Amygdala (tissue), 56 donors: Measurements from ENCODE around the gene NDUFC2.
"Not testable (repeated sequence)": the region's sequence is repeated elsewhere in the genome, so short reads cannot be mapped to it uniquely, and the experiment has no call there.

Experiments
- DNase-seq, 56 donors: peaks; one replicate each; lab custom pipeline; 2025; lab: John Stamatoyannopoulos, UW

The NDUFC2 gene

DNA sequence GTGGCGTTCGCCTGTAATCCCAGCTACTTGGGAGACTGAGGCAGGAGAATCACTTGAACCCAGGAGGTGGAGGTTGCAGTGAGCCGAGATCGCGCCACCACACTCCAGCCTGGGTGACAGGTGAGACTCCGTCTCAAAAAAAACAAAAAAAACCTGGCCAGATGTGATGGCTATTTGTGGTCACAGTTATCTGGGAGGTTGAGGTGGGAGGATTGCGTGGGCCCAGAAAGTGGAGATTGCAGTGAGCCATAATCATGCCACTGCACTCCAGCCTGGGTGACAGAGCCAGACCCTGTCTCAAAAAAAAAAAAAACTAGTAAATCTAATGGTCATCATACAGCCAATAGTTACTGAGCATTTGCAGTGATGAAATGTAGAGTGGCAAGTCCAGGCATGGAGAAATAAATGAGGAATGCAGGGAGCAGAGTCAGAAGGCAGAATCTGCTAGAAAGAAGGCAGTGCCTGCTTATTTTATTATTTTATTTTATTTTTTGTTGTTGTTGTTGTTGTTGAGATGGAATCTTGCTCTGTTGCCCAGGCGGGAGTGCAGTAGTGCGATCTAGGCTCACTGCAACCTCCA is 19.8 kb downstream of the NDUFC2 start:
- DNase-seq: not testable (repeated sequence)

DNA sequence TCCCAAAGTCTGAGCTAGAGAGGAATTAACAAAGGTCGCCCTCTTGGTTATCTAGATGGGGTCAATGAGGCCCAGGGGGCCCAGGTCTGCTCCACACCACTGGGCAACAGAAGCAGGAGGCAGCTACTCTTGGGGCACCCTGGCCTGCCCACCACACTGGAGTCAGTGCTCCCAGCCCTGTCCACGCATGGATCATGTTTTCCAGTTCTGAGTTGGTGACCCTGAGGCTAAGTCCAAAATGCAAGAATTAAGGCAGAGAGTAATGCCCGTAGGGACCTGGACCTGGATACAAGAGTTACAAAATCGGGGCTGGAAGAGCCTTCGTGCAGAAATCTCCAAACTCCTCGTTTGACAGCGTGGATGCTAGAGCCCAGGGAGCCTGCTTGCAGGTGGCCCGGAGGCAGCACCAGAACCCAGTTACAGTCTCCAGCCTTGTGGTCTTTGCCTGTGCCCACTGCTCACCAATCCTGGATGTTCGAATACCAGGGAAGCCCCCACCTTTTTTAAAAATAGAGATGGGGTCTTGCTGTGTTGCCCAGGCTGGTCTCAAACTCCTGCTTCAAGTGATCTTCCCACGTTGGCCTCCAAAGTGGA is 22.1 kb downstream of the NDUFC2 start:
- no peak for DNase-seq

DNA sequence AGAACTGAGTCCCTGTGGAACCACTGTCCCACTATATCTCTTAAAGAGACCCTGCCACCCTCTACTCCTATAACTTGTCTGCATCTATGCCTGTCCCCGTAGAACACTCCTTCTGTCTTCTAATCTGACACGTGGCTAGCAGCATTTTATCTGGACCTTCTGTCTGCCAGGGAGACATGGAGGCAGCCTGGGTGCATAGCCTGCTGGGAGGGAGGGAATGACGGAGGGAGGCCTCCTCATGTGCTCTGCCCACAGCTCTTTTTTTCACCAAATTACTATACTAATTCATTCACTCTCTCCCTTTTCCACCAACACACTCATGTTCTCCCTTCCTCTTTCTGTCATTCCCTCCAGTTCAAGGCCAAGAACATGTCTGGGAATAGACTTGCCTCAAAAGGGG is 23.6 kb downstream of the NDUFC2 start:
- DNase-seq: no peak

DNA sequence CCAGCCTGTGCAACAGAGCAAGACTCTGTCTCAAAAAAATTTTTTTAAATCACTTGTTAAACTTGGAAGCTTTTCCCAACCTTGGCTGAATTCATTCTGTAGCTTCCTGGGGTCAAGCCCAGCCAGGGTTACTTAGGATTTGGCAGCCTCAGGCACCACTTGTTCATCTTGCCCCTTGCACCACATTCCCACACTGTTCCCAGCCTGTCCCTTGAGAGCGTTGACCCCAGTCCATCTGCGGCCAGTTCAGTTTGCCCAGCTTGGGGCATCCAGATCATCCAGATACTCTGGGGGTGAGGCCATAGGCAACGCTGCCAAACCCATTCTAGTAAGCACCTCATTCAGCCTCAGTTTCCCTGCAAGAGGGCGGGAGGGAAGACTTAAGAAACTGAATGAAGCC is 24.7 kb downstream of the NDUFC2 start:
- DNase-seq: no peak

DNA sequence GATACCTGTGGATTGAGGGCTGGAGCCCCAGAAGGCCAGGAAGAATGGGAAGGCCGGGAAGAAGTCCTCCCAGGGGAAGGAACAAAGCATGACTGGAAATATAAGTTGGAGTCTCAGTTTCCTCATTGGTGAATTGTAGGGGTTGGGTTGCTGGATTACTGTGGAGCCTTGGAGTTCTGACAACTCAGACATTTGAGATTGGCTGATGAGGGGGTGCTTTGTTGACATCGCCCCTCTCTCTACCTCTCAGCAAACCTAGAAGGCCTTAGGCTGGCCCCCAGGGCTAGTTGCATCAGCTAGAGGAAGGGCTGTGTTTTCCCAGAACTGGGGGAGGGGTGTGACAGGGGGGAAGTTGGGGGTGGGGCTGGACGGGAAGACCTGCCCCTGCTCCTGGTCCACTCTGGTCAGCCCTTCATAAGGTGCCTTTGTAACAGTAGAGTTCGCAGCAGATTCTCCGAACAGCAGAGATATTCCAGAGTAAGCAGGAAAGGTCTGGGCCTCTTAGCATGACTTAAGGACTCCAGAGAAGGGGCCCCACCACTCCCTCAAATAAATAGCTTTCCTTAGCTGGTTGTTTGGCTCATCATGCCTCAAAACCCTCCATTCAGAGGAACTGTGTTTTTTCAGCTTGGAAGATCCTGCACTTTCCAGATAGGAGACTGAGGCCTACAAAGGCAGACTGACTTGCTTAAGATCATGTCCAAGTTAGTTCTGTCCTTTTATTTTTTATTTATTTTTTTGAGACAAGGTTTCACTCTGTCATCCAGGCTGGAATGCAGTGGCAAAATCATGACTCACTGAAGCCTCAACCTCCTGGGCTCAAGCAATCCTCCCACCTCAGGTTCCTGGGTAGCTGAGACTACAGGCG is 28.5 kb downstream of the NDUFC2 start:
- DNase-seq: no peak

DNA sequence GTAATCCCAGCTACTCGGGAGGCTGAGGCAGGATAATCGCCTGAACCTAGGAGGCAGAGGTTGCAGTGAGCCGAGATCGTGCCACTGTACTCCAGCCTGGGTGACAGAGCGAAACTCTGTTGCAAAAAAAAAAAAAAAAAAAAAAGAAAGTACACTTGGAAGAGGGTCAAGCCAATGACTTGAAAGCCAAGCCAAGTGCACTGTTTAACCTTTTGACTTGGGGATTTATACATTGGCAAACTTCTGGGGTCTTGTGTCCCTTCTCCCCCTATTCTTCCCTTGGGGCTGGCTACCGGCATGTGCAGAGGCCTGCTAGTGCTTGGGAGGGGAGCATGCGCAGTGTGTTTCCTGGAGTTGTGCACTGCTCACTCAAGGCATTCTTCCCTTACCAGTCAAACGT is 30.3 kb downstream of the NDUFC2 start:
- DNase-seq: no peak

DNA sequence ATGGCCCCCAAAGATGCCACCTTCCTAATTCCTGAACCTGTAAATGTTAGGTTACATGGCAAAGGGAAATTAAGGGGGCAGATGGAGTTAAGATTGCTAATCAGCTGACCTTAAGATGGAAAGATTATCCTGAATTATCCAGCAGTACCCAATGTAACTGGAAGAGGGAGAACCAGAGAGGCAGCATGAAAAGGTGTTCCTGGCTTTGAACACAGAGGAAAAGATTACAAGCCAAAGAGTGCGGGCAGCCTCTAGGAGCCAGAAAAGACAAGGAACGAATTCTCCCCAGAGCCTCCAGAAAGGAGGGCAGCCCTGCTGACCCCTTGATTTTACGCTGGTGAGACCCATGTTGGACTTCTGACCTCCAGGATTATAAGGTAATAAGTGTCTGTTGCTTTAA is 31.1 kb downstream of the NDUFC2 start:
- DNase-seq: no peak

DNA sequence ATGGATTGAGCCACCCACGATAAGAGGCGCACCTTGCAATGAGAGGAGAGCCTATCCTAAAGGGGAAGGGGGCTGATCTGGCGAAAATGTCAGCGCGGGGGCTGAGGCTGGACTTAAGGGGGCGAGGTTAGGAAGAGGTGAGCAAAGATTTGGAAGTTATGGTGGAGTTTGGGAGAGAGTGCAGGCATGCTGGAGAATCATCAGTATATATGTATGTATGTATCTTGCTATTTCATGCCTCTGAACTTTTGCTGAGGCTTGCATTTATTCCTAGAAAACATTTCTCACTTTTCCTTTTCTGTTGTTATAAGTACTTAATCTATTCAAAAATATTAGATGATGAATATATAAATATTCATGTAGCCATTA is 33.2 kb downstream of the NDUFC2 start:
- no peak for DNase-seq

DNA sequence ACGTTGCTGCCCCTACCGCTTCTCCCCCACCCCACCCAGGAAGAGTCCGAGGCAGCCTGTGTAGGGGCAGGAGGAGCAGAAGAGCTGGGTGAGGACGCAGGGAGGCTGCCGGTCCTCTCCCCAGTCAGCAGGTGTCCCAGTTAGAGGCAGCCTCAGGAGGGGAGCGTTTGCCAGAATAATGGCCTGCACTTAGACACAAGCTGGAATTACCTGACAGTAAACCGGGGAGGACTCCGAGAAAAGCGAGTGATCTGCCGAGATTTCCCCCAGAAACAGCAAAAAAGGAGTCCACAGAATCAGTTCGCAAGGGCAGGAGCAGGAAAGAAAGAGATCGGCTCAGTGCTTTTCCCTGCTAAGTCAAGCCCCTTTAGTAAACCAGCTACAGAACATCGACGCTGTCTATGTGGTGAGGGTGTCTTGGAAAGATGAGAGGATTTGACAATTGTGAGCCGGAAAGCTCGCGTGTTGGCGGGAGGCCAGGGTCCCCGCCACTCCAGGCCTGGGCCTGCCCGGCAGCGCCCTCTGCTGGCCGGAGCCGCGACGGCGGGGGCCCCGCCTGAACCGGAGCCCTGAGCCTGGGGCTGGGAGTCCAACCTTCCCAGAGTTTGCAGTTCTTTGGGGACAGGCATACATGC is 33.7 kb downstream of the NDUFC2 start:
- peak in 55 of 56 donors; percentile 12 to 90 (median 66) for DNase-seq

DNA sequence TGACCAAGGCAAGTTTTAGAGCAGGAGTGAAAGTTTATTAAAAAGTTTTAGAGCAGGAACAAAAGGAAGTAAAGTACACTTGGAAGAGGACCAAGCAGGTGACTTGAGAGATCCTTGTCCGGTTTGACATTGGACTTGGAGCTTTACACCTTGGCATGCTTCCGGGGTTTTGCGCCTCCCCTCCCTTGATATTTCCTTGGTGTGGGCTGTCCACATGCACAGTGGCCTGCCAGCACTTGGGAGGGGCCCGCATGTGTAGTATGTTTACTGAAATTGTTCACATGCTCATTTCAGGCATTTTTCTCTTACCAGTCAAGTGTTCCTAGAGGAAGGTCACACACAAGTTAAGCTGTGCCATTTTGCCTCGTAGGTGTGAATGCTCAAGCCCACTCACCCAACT is 35.0 kb downstream of the NDUFC2 start:
- DNase-seq: no peak

DNA sequence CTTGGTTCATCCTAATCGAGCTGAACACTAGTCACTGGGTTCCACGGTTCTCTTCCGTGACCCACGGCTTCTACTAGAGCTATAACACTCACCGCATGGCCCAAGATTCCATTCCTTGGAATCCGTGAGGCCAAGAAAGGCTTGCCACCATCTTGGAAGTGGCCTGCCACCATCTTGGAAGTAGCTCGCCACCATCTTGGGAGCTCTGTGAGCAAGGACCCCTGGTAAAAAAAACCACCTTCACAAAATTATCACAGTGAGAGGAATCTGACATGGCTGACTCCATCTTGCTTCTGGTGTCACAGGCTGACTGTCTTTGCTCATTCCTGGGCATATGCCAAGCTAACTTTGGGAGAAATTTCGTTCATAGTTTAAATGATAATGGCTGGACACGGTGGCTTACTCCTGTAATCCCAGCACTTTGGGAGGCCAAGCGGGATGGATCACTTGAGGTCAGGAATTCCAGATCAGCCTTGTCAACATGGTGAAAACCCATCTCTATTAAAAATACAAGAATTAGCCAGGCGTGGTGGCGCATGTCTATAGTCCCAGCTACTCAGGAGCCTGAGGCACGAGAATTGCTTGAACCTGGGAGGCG is 37.7 kb downstream of the NDUFC2 start:
- DNase-seq: no peak

DNA sequence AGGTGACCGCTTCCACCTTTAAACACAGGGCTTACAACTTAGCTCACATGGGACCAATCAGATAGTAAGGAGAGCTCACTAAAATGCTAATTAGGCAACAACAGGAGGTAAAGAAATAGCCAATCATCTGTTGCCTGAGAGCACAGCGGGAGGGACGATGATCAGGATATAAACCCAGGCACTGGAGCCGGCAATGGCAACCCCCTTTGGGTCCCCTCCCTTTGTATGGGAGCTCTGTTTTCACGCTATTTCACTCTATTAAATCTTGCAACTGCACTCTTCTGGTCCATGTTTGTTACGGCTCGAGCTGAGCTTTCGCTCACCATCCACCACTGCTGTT is 38.3 kb downstream of the NDUFC2 start:
- DNase-seq: not testable (repeated sequence)

DNA sequence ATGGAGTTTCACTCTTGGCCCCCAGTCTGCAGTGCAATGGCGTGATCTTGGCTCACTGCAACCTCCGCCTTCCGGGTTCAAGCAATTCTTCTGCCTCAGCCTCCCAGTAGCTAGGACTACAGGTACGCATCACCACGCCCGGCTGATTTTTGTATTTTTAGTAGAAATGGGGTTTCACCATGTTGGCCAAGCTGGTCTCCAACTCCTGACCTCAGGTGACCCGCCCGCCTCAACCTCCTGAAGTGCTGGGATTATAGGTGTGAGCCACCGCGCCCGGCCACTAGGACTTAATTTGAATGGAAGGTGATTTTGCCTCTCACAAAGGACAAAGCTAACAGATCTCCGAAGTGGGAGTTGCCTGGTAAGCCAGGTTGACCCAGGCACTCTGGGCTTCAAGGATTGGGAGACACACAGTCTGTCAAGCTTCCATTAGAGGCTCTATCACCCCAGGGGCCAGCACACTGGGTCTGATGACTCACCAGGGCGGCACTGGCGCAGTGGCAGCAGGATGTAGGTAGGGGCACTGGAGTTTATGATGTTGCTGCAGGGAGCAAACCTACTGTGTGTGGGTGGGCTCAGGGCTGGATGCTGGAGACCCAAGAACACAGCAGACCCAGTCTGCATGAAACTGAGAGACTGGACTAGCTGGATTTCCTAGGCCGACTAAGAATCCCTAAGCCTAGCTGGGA is 38.8 kb downstream of the NDUFC2 start:
- DNase-seq: no peak

DNA sequence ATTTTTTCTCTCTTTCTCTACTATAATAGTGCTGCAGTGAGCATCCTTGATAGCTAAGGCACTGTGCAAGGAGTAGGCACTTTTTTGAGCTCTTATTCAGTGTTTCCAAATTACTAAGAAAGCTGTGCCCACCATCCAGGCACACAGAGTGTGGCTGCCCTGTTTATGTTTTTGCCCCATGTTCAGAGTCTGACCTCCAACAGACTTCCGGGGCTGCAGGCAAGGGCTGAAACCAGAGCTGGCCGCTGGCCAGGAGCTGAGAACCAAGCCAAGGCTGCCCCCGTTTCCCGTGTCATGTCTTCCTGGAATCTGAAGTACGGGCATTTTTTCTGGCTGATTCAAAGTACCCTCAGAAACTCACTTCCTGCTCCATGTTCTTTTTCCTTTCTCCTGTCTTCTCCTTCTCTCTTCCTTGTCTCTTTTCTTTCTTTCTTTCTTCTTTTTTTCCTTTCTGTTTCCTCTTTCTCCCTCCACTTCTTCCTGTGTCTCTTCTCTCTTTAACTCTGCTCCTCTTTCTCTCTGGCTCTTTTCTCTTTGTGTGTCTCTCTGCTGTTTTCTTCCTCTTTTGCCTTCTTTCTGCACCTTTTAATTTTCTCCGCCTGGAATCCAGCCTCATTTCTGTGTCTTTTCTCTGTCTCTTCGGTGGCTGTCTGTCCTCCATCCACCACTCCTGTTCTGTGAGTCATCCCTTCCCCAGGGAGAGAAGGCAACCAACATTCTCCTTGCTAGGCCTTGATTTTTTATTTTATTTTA is 39.6 kb downstream of the NDUFC2 start:
- peak in 42 of 56 donors; percentile 4 to 72 (median 26) for DNase-seq

DNA sequence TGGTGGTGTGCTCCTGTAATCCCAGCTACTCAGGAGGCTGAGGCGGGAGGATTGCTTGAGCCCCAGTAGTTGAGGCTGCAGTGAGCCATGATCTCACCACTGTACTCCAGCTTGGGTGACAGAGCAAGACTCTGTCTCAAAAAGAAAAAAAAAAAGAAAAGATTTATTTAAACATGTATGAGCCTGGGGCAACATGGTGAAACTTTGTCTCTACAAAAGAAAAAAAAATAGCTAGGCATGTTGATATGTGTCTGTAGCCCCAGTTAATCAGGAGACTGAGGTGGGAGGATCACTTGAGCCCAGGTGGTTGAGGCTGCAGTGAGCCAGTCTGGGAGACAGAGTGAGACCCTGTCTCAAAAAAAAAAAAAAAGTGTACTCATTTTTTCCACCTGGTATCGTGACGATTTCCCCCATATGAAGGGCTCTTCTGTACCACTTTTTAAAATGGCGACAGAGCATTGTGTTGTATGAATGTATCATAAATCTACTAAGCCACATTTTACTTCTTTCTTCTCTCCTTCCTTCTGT is 40.2 kb downstream of the NDUFC2 start:
- DNase-seq: no peak

DNA sequence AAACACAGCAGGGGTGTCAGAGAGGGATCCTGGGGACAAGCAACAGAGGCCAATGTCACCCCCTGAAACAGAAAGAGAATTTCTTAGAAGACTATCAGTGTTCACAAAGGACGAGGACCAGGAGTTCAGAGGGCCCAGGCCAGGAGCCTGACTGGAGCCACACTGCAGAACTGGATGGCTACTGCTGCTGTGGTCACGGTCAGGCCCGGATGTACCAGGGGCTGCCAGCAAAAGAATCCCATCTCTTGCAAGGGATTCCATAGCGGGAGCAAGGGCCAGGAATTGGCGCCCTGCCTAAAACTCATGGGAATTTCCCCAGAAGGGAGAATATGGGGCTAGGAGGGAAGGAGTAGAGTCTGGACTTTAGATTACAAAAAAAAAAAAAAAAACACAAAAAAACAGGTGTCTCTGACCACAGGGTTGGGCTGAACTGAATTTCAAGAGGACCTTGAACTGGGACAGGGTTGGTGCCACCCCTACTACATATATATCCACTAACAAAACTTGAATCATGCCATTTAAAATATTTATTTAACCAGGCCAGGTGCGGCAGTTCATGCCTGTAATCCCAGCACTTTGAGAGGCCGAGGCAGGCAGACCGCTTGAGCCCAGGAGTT is 40.9 kb downstream of the NDUFC2 start:
- DNase-seq: peak in 1 of 56 donors; percentile 16

DNA sequence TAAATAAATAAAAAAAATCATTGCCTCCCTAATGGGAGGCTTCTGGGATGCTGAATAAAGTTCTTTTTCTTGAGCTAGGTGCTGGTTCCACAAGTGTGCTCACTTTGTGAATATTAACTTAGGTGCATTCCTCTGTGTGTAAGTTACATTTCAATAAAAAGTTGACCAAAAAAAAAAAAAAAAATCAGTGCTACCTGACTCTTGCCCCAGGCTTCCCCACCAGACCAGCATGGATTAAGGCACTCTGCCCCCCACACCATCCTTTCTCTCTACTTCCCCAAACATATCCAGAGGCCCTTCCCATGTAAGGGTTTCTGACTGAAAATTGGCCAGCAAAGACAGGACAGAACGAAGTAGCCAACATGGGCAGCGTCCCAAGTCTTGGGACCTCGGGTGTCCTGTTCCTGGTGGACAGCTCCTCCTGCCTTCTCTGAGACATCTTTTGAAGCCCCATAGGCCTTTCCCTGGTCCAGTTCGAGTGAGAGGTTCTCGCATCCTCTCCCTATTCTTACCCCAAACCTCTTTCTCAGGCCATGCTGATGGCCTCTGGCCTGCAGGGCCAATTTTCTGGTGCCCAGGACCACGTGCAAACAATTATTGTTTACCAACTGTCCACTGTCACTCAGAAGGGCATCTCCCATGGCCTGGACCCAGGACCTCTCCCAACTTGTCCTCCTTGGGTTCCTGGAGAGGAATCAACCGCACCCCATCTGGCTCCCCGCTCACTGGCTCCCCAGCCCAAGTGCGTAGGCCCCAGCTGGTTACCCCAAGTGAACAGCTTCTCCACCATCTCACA is 41.6 kb downstream of the NDUFC2 start:
- no peak for DNase-seq

DNA sequence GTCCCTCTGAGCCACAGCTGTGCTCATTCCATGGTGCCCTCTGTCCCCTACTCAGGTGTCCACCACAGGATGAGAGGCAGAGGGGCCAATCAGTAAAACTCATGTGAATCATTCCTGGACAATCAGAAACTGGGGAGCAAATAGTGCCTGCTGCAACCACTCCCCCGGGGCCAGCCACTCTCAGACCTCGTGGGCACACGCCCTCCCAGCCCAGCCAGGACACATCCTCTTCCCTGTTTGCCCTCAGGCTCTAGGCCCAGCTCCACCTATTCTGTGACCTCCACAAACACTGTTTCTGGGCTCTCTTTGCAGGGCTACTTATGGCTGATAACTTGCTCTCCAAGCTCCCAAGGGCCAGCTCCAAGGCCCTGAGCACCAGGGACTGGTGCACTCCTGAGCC is 42.6 kb downstream of the NDUFC2 start:
- no peak for DNase-seq
